Measurements from ENCODE around the gene ZFYVE21.

ZFYVE21 gene

DNA sequence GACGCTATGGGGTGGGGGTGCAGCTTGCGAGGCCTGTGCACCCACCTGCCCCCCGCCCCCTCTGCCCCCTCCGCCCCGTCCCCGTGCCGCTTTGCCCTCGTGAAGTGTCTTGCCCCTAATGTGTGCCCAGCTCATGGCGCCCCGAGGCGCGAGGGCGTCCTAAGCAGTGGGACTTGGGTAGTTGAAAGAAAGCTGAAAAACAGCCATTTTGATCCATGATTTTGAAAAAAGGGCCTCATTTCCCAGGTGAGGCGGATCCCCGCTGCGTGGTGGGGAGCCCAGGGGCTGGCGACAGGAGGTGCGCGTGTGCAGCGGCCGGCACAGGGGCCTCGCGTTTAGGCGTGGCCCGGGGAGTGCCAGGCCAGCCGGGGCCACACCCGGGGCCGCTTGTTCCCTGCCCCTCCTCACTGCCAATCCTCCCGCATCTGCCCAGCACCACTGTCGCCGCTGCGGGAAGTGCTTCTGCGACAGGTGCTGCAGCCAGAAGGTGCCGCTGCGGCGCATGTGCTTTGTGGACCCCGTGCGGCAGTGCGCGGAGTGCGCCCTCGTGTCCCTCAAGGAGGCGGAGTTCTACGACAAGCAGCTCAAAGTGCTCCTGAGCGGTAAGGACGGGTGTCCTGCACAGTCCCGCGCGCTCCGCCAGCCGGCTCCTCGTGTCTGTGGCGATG lies 11.8 kb downstream of the ZFYVE21 start:
- TF ChIP-seq, protein P1, sequence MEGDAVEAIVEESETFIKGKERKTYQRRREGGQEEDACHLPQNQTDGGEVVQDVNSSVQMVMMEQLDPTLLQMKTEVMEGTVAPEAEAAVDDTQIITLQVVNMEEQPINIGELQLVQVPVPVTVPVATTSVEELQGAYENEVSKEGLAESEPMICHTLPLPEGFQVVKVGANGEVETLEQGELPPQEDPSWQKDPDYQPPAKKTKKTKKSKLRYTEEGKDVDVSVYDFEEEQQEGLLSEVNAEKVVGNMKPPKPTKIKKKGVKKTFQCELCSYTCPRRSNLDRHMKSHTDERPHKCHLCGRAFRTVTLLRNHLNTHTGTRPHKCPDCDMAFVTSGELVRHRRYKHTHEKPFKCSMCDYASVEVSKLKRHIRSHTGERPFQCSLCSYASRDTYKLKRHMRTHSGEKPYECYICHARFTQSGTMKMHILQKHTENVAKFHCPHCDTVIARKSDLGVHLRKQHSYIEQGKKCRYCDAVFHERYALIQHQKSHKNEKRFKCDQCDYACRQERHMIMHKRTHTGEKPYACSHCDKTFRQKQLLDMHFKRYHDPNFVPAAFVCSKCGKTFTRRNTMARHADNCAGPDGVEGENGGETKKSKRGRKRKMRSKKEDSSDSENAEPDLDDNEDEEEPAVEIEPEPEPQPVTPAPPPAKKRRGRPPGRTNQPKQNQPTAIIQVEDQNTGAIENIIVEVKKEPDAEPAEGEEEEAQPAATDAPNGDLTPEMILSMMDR (IDR thresholded peaks at IDR 0.05; ENCODE audit: extremely low read depth, missing control alignments): no peak

DNA sequence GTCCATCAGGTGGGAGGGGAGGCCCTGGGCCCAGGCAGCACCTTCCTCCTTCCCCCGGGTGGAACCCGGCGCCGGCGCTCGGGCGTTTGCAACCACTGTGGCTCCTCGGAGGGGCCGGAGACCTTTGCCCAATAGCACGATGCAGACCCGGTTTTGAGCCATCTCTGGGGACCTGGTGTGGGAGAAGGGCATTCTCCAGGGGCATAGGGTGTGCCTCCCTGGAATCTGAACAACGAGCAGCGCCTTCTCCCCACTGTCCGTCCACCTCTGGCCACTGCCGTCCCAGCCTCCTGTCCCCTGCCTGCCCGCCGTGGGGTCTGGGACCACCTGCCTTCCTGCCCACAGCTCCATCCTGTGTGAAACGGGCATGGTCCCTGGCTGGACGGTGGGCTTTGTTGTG lies 12.5 kb downstream of the ZFYVE21 start:
- TF ChIP-seq, protein P1 (IDR thresholded peaks at IDR 0.05; ENCODE audit: extremely low read depth, missing control alignments): no peak
- no peak for DNase-seq (ENCODE audit: low spot score)

More for the DNA sequence above, 11.8 kb downstream of the ZFYVE21 start:
- DNase-seq (ENCODE audit: low spot score): no peak

DNA sequence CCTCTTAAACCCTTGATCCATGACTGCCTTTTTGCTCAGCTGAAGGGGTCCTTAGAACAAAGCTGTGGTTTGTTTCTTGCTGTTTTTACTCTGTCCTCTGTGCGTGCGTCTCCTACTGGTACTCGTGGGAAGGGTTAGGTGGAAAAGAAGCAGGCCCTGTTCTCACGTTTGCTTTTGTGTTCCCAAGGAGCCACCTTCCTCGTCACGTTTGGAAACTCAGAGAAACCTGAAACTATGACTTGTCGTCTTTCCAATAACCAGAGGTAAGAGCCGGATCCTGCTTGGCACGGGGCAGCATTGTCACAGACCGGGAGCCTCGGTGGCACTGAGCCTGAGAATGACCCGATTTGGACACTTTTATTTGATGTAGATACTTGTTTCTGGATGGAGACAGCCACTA lies 13.1 kb downstream of the ZFYVE21 start:
- TF ChIP-seq, protein P1 (IDR thresholded peaks at IDR 0.05; ENCODE audit: extremely low read depth, missing control alignments): no peak
- DNase-seq (ENCODE audit: low spot score): no peak

DNA sequence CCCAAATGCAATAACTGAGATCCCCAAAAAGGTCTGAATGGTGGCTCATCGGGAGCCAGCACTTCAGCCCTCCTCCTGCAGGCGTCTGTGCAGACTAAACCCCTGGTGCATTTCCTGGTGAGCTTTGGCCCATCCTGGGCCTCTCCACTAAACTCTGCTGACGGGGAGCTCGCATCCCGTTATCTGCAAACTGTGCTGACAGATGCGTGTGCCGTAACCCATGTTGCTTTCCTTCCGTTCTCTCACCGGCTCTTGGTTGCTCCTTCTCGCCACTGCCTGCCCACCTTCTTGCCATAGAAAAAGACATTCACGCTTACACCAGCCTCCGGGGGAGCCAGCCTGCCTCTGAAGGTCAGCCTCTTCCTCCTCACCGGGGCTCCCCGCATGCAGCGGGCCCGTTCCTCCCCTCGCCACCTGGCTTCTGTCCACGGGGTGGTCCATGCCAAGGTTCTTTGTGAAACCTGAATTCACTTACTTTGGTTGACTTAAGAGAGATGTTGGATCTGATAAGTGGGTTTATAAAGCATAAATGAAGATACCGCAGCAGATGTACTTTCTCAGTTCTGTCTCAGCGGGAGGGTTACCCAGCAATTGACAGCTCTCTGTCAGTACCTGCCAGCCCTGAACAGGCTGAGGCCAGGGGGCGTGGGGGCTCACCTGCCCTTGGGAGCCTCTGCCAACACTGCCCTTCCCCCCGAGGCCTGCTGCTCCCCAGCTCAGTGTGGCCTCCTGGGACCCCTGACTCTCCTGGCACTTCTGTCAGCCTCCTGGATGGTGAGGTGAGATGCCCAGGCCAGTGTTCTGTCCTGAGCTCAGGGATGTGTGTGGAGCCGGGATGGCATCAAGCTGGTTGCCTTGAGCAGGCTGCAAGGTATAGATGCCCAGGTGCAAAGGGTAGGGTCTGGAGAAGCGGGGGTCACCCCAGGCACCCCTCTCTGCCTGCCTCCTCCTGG lies 14.2 kb downstream of the ZFYVE21 start:
- TF ChIP-seq, protein P1 (IDR thresholded peaks at IDR 0.05; ENCODE audit: extremely low read depth, missing control alignments): no peak
- no peak for DNase-seq (ENCODE audit: low spot score)

DNA sequence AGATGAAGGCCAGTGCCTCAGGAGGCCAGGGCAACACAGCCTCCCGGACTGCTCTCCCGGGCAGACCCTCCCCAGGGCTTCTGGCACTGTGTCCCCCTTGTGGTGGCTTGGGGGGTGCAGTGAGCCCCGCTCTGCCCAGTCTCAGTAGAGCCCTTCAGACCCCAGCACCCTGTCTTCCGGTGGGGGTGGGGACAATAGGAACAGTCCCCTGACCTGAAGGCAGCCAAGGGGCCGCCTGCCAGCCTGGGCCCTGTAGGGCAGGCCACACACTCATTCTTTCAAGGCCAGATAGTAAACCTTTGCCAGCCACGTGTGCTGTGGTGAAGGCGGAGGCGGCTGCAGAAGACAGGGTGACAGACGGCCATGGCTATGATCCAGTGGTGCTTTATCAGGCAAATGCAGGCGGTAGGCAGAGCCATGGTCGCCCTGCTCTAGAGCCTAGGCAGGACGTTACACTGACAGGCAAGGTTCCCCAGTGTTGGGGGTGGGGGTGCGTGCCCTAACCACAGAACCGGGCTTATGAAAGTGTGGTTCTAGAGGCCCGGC lies 15.0 kb downstream of the ZFYVE21 start:
- TF ChIP-seq, protein P1 (IDR thresholded peaks at IDR 0.05; ENCODE audit: extremely low read depth, missing control alignments): no peak

DNA sequence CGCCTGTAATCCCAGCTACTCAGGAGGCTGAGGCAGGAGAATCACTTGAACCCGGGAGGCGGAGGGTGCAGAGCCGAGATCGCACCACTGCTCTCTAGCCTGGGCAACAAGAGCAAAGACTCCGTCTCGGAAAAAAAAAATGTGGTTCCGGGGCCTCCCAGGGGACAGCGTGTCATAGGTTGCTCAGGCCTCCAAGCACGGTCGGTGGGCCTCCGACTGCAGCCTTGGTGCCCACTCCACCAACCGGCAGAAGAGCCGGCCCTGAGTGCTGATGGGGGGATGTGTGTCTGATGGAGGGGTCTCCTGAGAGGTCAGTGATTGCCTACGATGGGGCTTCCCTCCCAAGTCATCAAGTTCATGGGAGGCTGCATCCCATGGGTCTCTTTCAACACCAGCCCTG lies 15.9 kb downstream of the ZFYVE21 start:
- DNase-seq (ENCODE audit: low spot score): no peak

More for the DNA sequence above, 15.0 kb downstream of the ZFYVE21 start:
- no peak for DNase-seq (ENCODE audit: low spot score)

More for the DNA sequence above, 15.9 kb downstream of the ZFYVE21 start:
- TF ChIP-seq, protein P1 (IDR thresholded peaks at IDR 0.05; ENCODE audit: extremely low read depth, missing control alignments): no peak

Data from GM20000 (cell line).